Measurements from ENCODE around the gene TACR3.
"Not testable (repeated sequence)": the region's sequence is repeated elsewhere in the genome, so short reads cannot be mapped to it uniquely, and the experiment has no call there.

Gene TACR3

DNA sequence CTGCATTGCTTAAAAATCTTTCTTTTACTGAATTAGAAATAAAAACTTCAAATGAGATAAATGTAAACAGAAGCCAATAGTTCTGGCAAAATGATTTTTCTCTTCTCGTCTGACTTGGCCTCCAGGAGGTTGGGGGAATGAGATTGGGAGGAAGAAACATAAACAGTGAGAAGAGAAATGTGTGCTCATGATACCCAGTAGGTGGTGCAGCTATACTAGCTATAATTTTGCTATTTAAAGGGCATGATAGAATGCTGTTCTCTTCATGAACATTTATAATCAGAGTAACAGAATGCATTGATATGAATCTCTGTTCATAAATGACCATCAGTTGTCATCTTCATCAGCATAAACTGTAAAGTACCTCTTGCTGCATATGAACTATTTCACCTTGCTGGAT lies 85.5 kb downstream of the TACR3 start:
- Mint-ChIP-seq H3K4me3 (no peak overlapping the region), H3K27me3 (no peaks in the 10 kb centered on the region)

DNA sequence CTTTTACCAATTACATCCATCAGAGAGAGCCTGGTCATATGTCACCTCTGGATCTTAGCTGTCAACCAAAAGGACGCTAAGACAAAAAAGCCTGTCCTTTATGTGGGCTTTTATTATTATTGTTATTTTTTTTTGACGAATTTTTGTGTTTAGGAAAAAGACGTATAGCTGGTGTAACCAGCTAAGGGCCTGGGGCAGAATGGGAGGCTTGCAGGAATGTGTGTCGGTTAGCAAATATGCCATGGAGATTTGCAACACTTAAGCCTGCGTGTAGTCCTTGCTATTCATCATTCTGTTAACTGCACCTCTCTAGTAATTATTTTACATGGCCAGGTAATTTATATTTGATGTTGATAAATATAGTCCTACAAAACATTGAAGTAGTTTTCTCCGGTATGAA lies 93.5 kb downstream of the TACR3 start:
- Mint-ChIP-seq H3K4me1 (no peaks in the 10 kb centered on the region), H3K27ac (no peak overlapping the region), H3K36me3 (no peaks in the 10 kb centered on the region), H3K27me3 (no peaks in the 10 kb centered on the region), H3K9me3 (peaks cover 2% of the 10 kb centered on the region), H3K4me3 (no peak overlapping the region)
- no peak for ATAC-seq

More for the DNA sequence above, 85.5 kb downstream of the TACR3 start:
- Mint-ChIP-seq H3K36me3 (no peaks in the 10 kb centered on the region), H3K9me3 (peaks cover 5% of the 10 kb centered on the region), H3K4me1 (no peaks in the 10 kb centered on the region), H3K27ac (no peak overlapping the region)
- no peak for ATAC-seq

DNA sequence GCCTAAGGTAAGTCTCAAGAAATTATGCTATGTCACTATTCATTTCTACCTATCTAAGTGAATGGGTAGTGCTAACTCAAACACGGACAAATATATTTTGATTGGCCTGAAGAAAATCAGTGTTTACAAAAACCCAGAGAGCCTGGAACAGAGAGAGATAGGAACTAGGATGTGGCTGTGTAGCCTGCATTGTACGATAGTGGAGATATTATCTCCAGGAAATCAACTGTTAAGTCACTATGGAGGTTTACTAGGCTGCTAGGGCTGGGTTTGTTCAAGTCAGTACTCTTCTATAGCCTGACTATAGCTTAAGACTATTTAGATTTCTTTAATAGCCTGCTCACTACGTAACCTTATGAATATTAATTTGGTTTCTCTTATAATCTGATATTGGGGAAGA lies 127.9 kb downstream of the TACR3 start:
- no peak for ATAC-seq
- Mint-ChIP-seq H3K4me1 (no peaks in the 10 kb centered on the region), H3K27ac (no peak overlapping the region), H3K9me3 (no peaks in the 10 kb centered on the region), H3K36me3 (no peaks in the 10 kb centered on the region), H3K27me3 (no peaks in the 10 kb centered on the region), H3K4me3 (no peak overlapping the region)

DNA sequence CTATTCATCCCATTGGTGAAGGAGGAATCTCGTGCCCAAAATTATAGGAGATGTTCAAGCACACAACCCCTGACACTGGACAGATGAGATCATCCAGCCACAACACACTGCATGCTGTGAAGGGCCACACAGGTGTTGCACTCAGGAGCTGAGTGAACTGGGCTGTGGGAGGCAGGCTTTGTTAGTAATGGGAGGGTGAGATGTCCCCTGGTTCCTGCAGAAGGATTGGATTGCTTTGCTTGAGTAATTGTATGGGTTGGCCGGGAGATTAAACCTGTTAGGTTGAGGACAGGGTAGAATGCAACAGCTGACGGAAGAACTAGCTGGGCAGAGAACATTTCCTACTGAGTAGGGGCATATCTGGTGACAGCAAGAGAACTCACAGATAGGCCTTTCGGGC lies 152.2 kb downstream of the TACR3 start:
- Mint-ChIP-seq H3K27me3 (no peaks in the 10 kb centered on the region), H3K4me1 (no peaks in the 10 kb centered on the region), H3K27ac (no peak overlapping the region), H3K36me3 (no peaks in the 10 kb centered on the region), H3K4me3 (no peak overlapping the region), H3K9me3 (peaks cover 10% of the 10 kb centered on the region)
- no peak for ATAC-seq

DNA sequence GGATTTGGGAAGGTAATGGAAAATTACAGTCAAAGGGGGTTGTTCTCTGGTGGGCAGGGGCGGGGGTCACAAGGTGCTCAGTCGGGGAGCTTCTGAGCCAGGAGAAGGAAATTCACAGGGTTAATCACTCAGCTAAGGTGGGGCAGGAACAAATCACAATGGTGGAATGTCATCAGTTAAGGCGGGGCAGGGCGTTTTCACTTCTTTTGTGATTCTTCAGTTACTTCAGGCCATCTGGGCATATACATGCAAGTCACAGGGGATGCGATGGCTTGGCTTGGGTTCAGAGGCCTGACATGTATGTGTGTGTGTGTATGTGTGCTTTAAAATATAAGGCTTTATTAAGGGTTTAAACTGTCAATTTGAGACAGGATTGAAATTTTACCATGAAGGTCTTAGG lies 160.6 kb downstream of the TACR3 start:
- ATAC-seq, H3K27me3 Mint-ChIP-seq, H3K9me3 Mint-ChIP-seq, H3K36me3 Mint-ChIP-seq, H3K4me3 Mint-ChIP-seq, H3K27ac Mint-ChIP-seq, H3K4me1 Mint-ChIP-seq: not testable (repeated sequence)

All from stimulated activated memory B cell treated with anti-CD40 and anti-IgM and Interleukin-4, amounts not matched to agents 10 μg/mL and 1 μg/mL and 100 μg/mL, for 72 hours (primary cell).